GM19025 (cell line): ENCODE results near the gene AKAP13.

Experiments used
- ATAC-seq: cut with Tn5 transposase; IDR thresholded peaks from one replicate; pipeline ENCODE4 v1.9.1; 2021; ENCODE audit warnings: mild to moderate bottlenecking, low read depth, moderate library complexity; ENCODE audit not compliant: unreplicated experiment

AKAP13 gene

GRCh38 chr15:85711580-85712192 lies 331.3 kb downstream of the AKAP13 start:
- ATAC-seq = no peak

- no peak for ATAC-seq
Observed at GRCh38 chr15:85716261-85716660, 335.9 kb downstream of the AKAP13 start.

GRCh38 chr15:85717212-85717611 lies 336.8 kb downstream of the AKAP13 start:
- no peak for ATAC-seq

GRCh38 chr15:85718271-85718971 lies 338.0 kb downstream of the AKAP13 start:
- peak; percentile 42 for ATAC-seq

- ATAC-seq = no peak
Observed at GRCh38 chr15:85718981-85719380, 338.6 kb downstream of the AKAP13 start.

GRCh38 chr15:85722374-85723152 lies 342.2 kb downstream of the AKAP13 start:
- no peak for ATAC-seq

- no peak for ATAC-seq
Observed at GRCh38 chr15:85723960-85724945, 343.9 kb downstream of the AKAP13 start.

GRCh38 chr15:85725019-85725418 lies 344.6 kb downstream of the AKAP13 start:
- ATAC-seq = no peak

GRCh38 chr15:85725564-85725963 lies 345.2 kb downstream of the AKAP13 start:
- no peak for ATAC-seq

GRCh38 chr15:85726454-85726853 lies 346.1 kb downstream of the AKAP13 start:
- ATAC-seq = no peak

GRCh38 chr15:85727068-85727467 lies 346.7 kb downstream of the AKAP13 start:
- ATAC-seq = no peak

- peak; percentile 51 for ATAC-seq
Observed at GRCh38 chr15:85730001-85730820, 349.8 kb downstream of the AKAP13 start.

- no peak for ATAC-seq
Observed at GRCh38 chr15:85733416-85733815, 353.0 kb downstream of the AKAP13 start.

GRCh38 chr15:85737061-85737460 lies 356.7 kb downstream of the AKAP13 start:
- ATAC-seq = no peak

- no peak for ATAC-seq
Observed at GRCh38 chr15:85741021-85741421, 360.6 kb downstream of the AKAP13 start.

- no peak for ATAC-seq
Observed at GRCh38 chr15:85741662-85742061, 361.3 kb downstream of the AKAP13 start.

- ATAC-seq = no peak
Observed at GRCh38 chr15:85742186-85742821, 361.9 kb downstream of the AKAP13 start.

GRCh38 chr15:85743392-85744055 lies 363.1 kb downstream of the AKAP13 start:
- ATAC-seq = no peak
